H1 (cell line): ENCODE data around the gene NAGS. TPM values are rescaled to one million over a fixed set of nuclear protein-coding genes. Genes with fewer than 3 reads are reported as not detected.

Experiments used
- CTCF ChIA-PET: fragments of 300-600 bp; sonication (Branson Sonifier 250); formaldehyde crosslinking; loops from one replicate; lab custom pipeline; 2021; ENCODE audit not compliant: partially characterized antibody; lab: Charles Lee
- POLR2A ChIA-PET: fragments of 300-600 bp; sonication (Branson Sonifier 250); formaldehyde crosslinking; loops from one replicate; lab custom pipeline; 2021; ENCODE audit warnings: inconsistent platforms; ENCODE audit not compliant: partially characterized antibody; lab: Charles Lee
- DNase-seq, 2 experiments: peaks; one replicate each; pipeline versions ENCODE4 v3.0.0 to v3.0.0-alpha.2; 2010 to 2022; ENCODE audit warnings: low spot score in 2 of 2, low read depth in 1 of 2, mixed read lengths in 1 of 2
- FAIRE-seq: peaks from 2 replicates; lab custom pipeline; 2011; peaks lifted over from hg19 to GRCh38; lab: Jason Lieb, UNC
- H2AFZ ChIP-seq: 2 replicates; pipeline ENCODE4 v1.8.1; 2012; ENCODE audit warnings: low read length, inconsistent platforms
- H2AK5ac ChIP-seq: 2 replicates; pipeline ENCODE4 v1.6.1; 2013; ENCODE audit warnings: low read depth, low read length
- H2BK120ac ChIP-seq: replicated peaks from 2 replicates; pipeline ENCODE3; 2013; ENCODE audit warnings: low read depth, low read length, inconsistent platforms
- H2BK12ac ChIP-seq: 2 replicates; pipeline ENCODE4 v1.6.1; 2013; ENCODE audit warnings: low read depth, low read length
- H2BK15ac ChIP-seq: 2 replicates; pipeline ENCODE4 v1.6.1; 2013; ENCODE audit warnings: low read length
- H2BK20ac ChIP-seq: 2 replicates; pipeline ENCODE4 v1.6.1; 2013; ENCODE audit warnings: low read length
- H2BK5ac ChIP-seq: 2 replicates; pipeline ENCODE4 v1.6.1; 2013; ENCODE audit warnings: low read depth, low read length
- H3K14ac ChIP-seq: 2 replicates; pipeline ENCODE4 v1.6.1; 2013; ENCODE audit warnings: inconsistent platforms; ENCODE audit not compliant: insufficient read length
- H3K18ac ChIP-seq: 2 replicates; pipeline ENCODE4 v1.6.1; 2013; ENCODE audit warnings: low read length; ENCODE audit errors: extremely low read depth
- H3K23ac ChIP-seq: 2 replicates; pipeline ENCODE4 v1.6.1; 2013; ENCODE audit warnings: inconsistent platforms; ENCODE audit not compliant: insufficient read length
- H3K23me2 ChIP-seq: 2 replicates; pipeline ENCODE4 v1.6.1; 2013; ENCODE audit warnings: low read depth, low read length
- H3K27ac ChIP-seq: 2 replicates; pipeline ENCODE4 v1.6.1; 2011; ENCODE audit warnings: low read depth, low read length, inconsistent platforms
- H3K27me3 ChIP-seq, 4 experiments: replicated peaks in 1 of 4; 1 replicate in 1 of 4; 2 replicates in 3 of 4; pipeline versions ENCODE4 v1.6.1 to v1.8.1; 2011 to 2013; ENCODE audit warnings: low read length in 3 of 4, mild to moderate bottlenecking in 3 of 4, inconsistent platforms in 2 of 4, mixed read lengths in 2 of 4, moderate library complexity in 1 of 4; ENCODE audit not compliant: control insufficient read depth in 3 of 4, insufficient read depth in 3 of 4; ENCODE audit errors: extremely low read depth in 1 of 4
- H3K36me3 ChIP-seq, 4 experiments: 2 replicates each; pipeline versions ENCODE4 v1.6.1 to v1.8.1; 2011 to 2013; ENCODE audit warnings: mild to moderate bottlenecking in 4 of 4, low read length in 3 of 4, moderate library complexity in 2 of 4, control low read depth in 1 of 4, inconsistent platforms in 1 of 4; ENCODE audit not compliant: insufficient read depth in 4 of 4, control insufficient read depth in 2 of 4
- H3K4ac ChIP-seq: replicated peaks from 2 replicates; pipeline ENCODE3; 2013; ENCODE audit warnings: low read length, low read depth, mixed read lengths, inconsistent platforms; ENCODE audit not compliant: insufficient read length
- H3K4me1 ChIP-seq, 4 experiments: replicated peaks in 1 of 4; 1 replicate in 1 of 4; 2 replicates in 3 of 4; pipeline versions ENCODE4 v1.6.1 to v1.8.1; 2011 to 2013; ENCODE audit warnings: low read length in 3 of 4, inconsistent platforms in 2 of 4, mixed read lengths in 1 of 4; ENCODE audit not compliant: insufficient read depth in 4 of 4, control insufficient read depth in 3 of 4
- H3K4me2 ChIP-seq, 2 experiments: 2 replicates each; pipeline versions ENCODE4 v1.6.1 to v1.8.1; 2011 to 2013; ENCODE audit warnings: low read depth in 2 of 2, low read length in 2 of 2, control low read depth in 1 of 2, inconsistent platforms in 1 of 2, mild to moderate bottlenecking in 1 of 2; ENCODE audit not compliant: insufficient read depth in 1 of 2
- H3K4me3 ChIP-seq, 4 experiments: fragments of 200-600, 300-600 bp in 1 of 4; sonication (generic), shearing (Covaris generic), sonication (Bioruptor Twin) in 1 of 4; 2 replicates each; pipeline versions ENCODE4 v1.5.1 to v1.8.1; 2011 to 2016; ENCODE audit warnings: low read length in 4 of 4, low read depth in 3 of 4, control low read depth in 2 of 4, inconsistent platforms in 2 of 4, mild to moderate bottlenecking in 2 of 4, mixed read lengths in 1 of 4, moderate library complexity in 1 of 4; ENCODE audit not compliant: insufficient read depth in 2 of 4; ENCODE audit errors: extremely low read depth in 1 of 4
- H3K56ac ChIP-seq: replicated peaks from 2 replicates; pipeline ENCODE3; 2013; ENCODE audit warnings: low read depth, mild to moderate bottlenecking, mixed read lengths, low read length, inconsistent platforms; ENCODE audit not compliant: insufficient read length
- H3K79me1 ChIP-seq: 2 replicates; pipeline ENCODE4 v1.6.1; 2013; ENCODE audit warnings: low read depth, low read length, control low read depth
- H3K79me2 ChIP-seq, 2 experiments: 2 replicates each; pipeline versions ENCODE4 v1.6.1 to v1.8.1; 2012 to 2013; ENCODE audit warnings: low read length in 2 of 2, mild to moderate bottlenecking in 2 of 2, inconsistent platforms in 1 of 2; ENCODE audit not compliant: insufficient read depth in 2 of 2, control insufficient read depth in 1 of 2
- H3K9ac ChIP-seq, 4 experiments: replicated peaks in 1 of 4; 1 replicate in 1 of 4; 2 replicates in 3 of 4; pipeline versions ENCODE4 v1.6.1 to v1.8.1; 2011 to 2013; ENCODE audit warnings: low read depth in 3 of 4, low read length in 3 of 4, control low read depth in 2 of 4, mild to moderate bottlenecking in 2 of 4, moderate library complexity in 2 of 4, inconsistent platforms in 1 of 4; ENCODE audit errors: extremely low read depth in 1 of 4
- H3K9me3 ChIP-seq, 2 experiments: 2 replicates each; pipeline versions ENCODE4 v1.6.1 to v1.8.1; 2012 to 2013; ENCODE audit warnings: mild to moderate bottlenecking in 2 of 2, moderate library complexity in 2 of 2, control low read depth in 1 of 2, inconsistent platforms in 1 of 2, low read depth in 1 of 2, low read length in 1 of 2, mixed read lengths in 1 of 2; ENCODE audit not compliant: insufficient read depth in 2 of 2
- H4K20me1 ChIP-seq, 2 experiments: replicated peaks in 1 of 2; 2 replicates each; pipeline versions ENCODE3 to v1.8.1; 2011 to 2013; ENCODE audit warnings: inconsistent platforms in 2 of 2, low read length in 2 of 2, mild to moderate bottlenecking in 1 of 2; ENCODE audit not compliant: insufficient read depth in 2 of 2, control insufficient read depth in 1 of 2
- H4K5ac ChIP-seq: 2 replicates; pipeline ENCODE4 v1.6.1; 2013; ENCODE audit warnings: low read length, low read depth, mixed read lengths, inconsistent platforms; ENCODE audit not compliant: insufficient read length
- H4K8ac ChIP-seq: 2 replicates; pipeline ENCODE4 v1.8.0; 2013; ENCODE audit warnings: mild to moderate bottlenecking, moderate library complexity, low read length, inconsistent platforms; ENCODE audit not compliant: insufficient read depth; ENCODE audit errors: extremely low read depth
- H4K91ac ChIP-seq: replicated peaks from 2 replicates; pipeline ENCODE3; 2013; ENCODE audit warnings: low read length, mixed read lengths, inconsistent platforms; ENCODE audit not compliant: insufficient read length
- ASH2L ChIP-seq: fragments of 200-600, 300-600 bp; sonication (generic); IDR thresholded peaks from one replicate; pipeline ENCODE4 v1.7.1; 2017; ENCODE audit warnings: low read length
- BRCA1 ChIP-seq: IDR thresholded peaks from 2 replicates; pipeline ENCODE4 v1.6.1; 2012; ENCODE audit warnings: low read depth, low read length, improper control_type of control experiment
- EZH2 ChIP-seq: fragments of 200-600 bp; sonication (generic); IDR thresholded peaks from 2 replicates; pipeline ENCODE4 v1.7.1; 2012; ENCODE audit warnings: low read depth, mild to moderate bottlenecking, moderate library complexity, low read length, inconsistent platforms; ENCODE audit not compliant: severe bottlenecking
- KDM4A ChIP-seq: IDR thresholded peaks from one replicate; pipeline ENCODE4 v1.7.1; 2012; ENCODE audit warnings: low read depth, mild to moderate bottlenecking, moderate library complexity, low read length, inconsistent platforms; ENCODE audit not compliant: severe bottlenecking
- NANOG ChIP-seq: IDR thresholded peaks from 2 replicates; pipeline ENCODE4 v1.6.1; 2011; ENCODE audit warnings: low read length, low read depth, mild to moderate bottlenecking, inconsistent platforms; ENCODE audit not compliant: insufficient read depth, poor library complexity, severe bottlenecking
- POLR2A ChIP-seq, 2 experiments: IDR thresholded peaks; 1 replicate in 1 of 2; 2 replicates in 1 of 2; pipeline ENCODE4 v1.6.1; 2011; ENCODE audit warnings: low read depth in 2 of 2, low read length in 2 of 2, mild to moderate bottlenecking in 2 of 2; ENCODE audit errors: control extremely low read depth in 1 of 2
- SAP30 ChIP-seq: fragments of 300-600 bp; sonication (generic); IDR thresholded peaks from 2 replicates; pipeline ENCODE4 v1.7.1; 2012; ENCODE audit warnings: low read length, moderate library complexity, mild to moderate bottlenecking, inconsistent platforms; ENCODE audit not compliant: insufficient read depth, insufficient replicate concordance
- SIN3A ChIP-seq, 2 experiments: IDR thresholded peaks in 1 of 2; conservative IDR thresholded peaks in 1 of 2; 2 replicates each; pipeline ENCODE4 v1.6.1; 2011 to 2012; ENCODE audit warnings: low read length in 2 of 2, improper control_type of control experiment in 1 of 2, low read depth in 1 of 2, mild to moderate bottlenecking in 1 of 2
- SUZ12 ChIP-seq: fragments of 200-600 bp; sonication (generic); IDR thresholded peaks from 2 replicates; pipeline ENCODE4 v1.6.1; 2012; ENCODE audit warnings: mild to moderate bottlenecking, inconsistent platforms, low read length, moderate library complexity, mixed read lengths
- TBP ChIP-seq: IDR thresholded peaks from 2 replicates; pipeline ENCODE4 v1.6.1; 2011; ENCODE audit warnings: low read depth, low read length, improper control_type of control experiment
- WGBS, 2 experiments: shearing (Covaris generic) in 1 of 2; methylation state at CpG; one replicate each; pipeline versions ENCODE4 v1.1.6 to v1.1.7; 2013 to 2015; ENCODE audit warnings: low lambda C conversion rate in 2 of 2, mixed read lengths in 2 of 2, inconsistent platforms in 1 of 2, low coverage in 1 of 2, missing lambda C conversion rate in 1 of 2; ENCODE audit not compliant: insufficient replicate concordance in 2 of 2, insufficient coverage in 1 of 2, insufficient read length in 1 of 2; ENCODE audit errors: extremely low coverage in 1 of 2, missing lambda C conversion rate in 1 of 2; 5-methylcytosine and 5-hydroxymethylcytosine counted together
- polyA plus RNA-seq, 7 experiments: library from polyadenylated mRNA; depleted of rRNA in 3 of 7; stranded (reverse) in 5 of 7; unstranded in 2 of 7; fragments of >200 nt in 5 of 7; fragments of 200-250 nt in 2 of 7; gene quantifications; 1 replicate in 5 of 7; 2 replicates in 1 of 7; 4 replicates in 1 of 7; pipeline versions ENCODE4 v1.2.1 to v1.2.3, GENCODE V29; 2011 to 2013; ENCODE audit warnings: missing spikeins in 2 of 7, mixed read lengths in 2 of 7
- total RNA-seq: library from RNA; stranded (reverse); fragmentation: NEBNext Ultra II Directional; extraction: Animal tissue kit (Norgen Biotek cat#: 25700); gene quantifications from 2 replicates; pipeline ENCODE4 v1.2.1, GENCODE V29; 2021

NAGS gene
- total and polyA plus RNA-seq, 2 of the 8 experiments (the other 6 are each of a cell fraction or from before 2014, with no cell fraction given), result 4.0 to 5.1 TPM

- Histone ChIP-seq H2BK12ac (0 out of 2 replicates have a peak overlapping the region, but pooled peaks have one; percentile 71), H3K9me3 (no peaks in the 10 kb centered on the region), H4K5ac (no peak overlapping the region), H2AK5ac (peak overlapping the region; percentile 65; the same call in 1 of the 2 replicates), H3K4ac (no peak overlapping the region), H3K23ac (no peak overlapping the region), H3K9ac (peak overlapping the region in 1 of 4 experiments; percentile 54; a peak in 1 of 7 replicates), H3K56ac (peak overlapping the region; percentile 27), H3K79me2 (no peaks in the 10 kb centered on the region), H3K18ac (peak overlapping the region; percentile 71), H3K27ac (no peak overlapping the region), H3K27me3 (peaks cover 0 to 21% (median 17%) of the 10 kb centered on the region in 4 experiments; a peak in 6 of 7 replicates), H2AFZ (no peak overlapping the region), H4K8ac (no peak overlapping the region; the same call in 1 of the 2 replicates), H3K79me1 (no peaks in the 10 kb centered on the region; the same call in 1 of the 2 replicates), H3K23me2 (peaks cover 32% of the 10 kb centered on the region), H2BK20ac (no peak overlapping the region), H2BK5ac (peak overlapping the region; percentile 52; the same call in 1 of the 2 replicates), H2BK120ac (no peak overlapping the region), H3K4me1 (peaks cover 0 to 19% (median 13%) of the 10 kb centered on the region in 4 experiments; a peak in 6 of 7 replicates), H4K91ac (peak overlapping the region; percentile 85), H4K20me1 (peaks cover 4 to 8% of the 10 kb centered on the region in 2 experiments), H3K4me2 (peak overlapping the region; percentile 94), H3K14ac (no peak overlapping the region), H3K36me3 (no peaks in the 10 kb centered on the region), H3K4me3 (peak overlapping the region; percentile 59 to 86 (median 74)), H2BK15ac (peak overlapping the region; percentile 99; the same call in 1 of the 2 replicates)
- CTCF ChIA-PET, result interaction anchor here (0.6 to 7.2 kb wide), 11 partner anchors 9 to 132 kb away, joined by 3 to 67 read pairs (median 6); no protein-coding TSS in a partner anchor
- FAIRE-seq, result no peak
- 1% methylated on average over 43 of the region's 71 CpGs; no CpG with 5 or more reads in 1 of the 2 experiments for WGBS, 2 experiments
- DNase-seq, result peak in 1 of 2 experiments; percentile 83
- POLR2A ChIA-PET, result interaction anchor here (0.7 to 3.4 kb wide), 7 partner anchors 9 to 119 kb away, joined by 3 to 17 read pairs (median 3); partner anchors contain the start of genes HDAC5, LSM12 and TMEM101
- no peak for TF ChIP-seq BRCA1
- no peak; a peak in 1 of 4 replicates for TF ChIP-seq SIN3A (conservative IDR thresholded peaks at IDR 0.05 in 1 of 2, IDR thresholded peaks at IDR 0.05 in 1 of 2; ENCODE audit: low read depth in 1 of 2, low read length in 2 of 2)
- peak; percentile 53; the same call in 1 of the 2 replicates for TF ChIP-seq SUZ12
- TF ChIP-seq NANOG, result no peak
- TF ChIP-seq TBP, result no peak
- TF ChIP-seq POLR2A (IDR thresholded peaks at IDR 0.05; ENCODE audit: control extremely low read depth in 1 of 2, low read depth in 2 of 2, low read length in 2 of 2), result 0 out of 3 replicates have a peak, but pooled peaks of 1 of the 2 experiments have one; percentile 4
- peak; percentile 36 for TF ChIP-seq EZH2
- TF ChIP-seq SAP30, result peak; percentile 40
- peak; percentile 53 for TF ChIP-seq ASH2L
- peak; percentile 58 for TF ChIP-seq KDM4A
Measured at GRCh38 chr17:44004761-44005526, 522 bp downstream of the NAGS start.
